Mucosa of gallbladder (tissue), 1 donor: ENCODE results near the gene RUNX1. TPM values are rescaled to one million over a fixed set of nuclear protein-coding genes. Genes with fewer than 3 reads are reported as not detected.

Experiments used
- DNase-seq: peaks from one replicate; pipeline ENCODE4 v3.0.0-alpha.2; 2020; ENCODE audit warnings: low spot score
- total RNA-seq: library from RNA; stranded (reverse); gene quantifications from one replicate; pipeline ENCODE4 v1.2.1, GENCODE V29; 2021
- donor health status: DM: no; HTN: no; CAD: no.

The RUNX1 gene
- total RNA-seq, 1 donor from 2014 or later: 35.1 TPM

DNA sequence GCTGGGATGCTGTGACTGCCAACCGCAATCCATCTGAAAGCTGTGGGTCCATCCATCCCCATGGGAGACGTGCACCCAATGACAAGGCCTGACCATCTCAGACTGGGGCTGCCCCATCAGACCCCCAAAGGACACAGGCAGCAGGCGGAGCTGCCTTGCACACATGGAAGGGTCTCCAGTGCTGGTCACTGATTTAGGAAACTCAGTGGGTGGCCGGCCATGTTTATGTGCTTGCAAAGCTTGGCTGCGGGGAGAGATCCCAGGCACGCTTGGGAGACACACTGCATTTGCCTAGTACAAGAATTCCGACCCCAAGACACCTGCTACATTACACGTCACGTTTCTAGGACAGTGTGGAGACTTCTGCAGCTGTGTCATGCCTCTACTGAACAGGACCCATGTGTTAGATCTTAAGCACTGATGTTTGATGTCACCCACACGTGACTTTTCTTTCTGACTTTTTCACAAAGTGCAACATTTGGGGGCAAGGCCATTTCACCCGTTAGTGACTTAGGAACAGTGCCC, 198.9 kb downstream of the RUNX1 start:
- DNase-seq: no peak

GRCh38 chr21:34846601-34847112, 202.4 kb downstream of the RUNX1 start:
- no peak for DNase-seq

- no peak for DNase-seq
Observed at GRCh38 chr21:34845521-34846451, 203.3 kb downstream of the RUNX1 start.

GRCh38 chr21:34844924-34845238, 204.2 kb downstream of the RUNX1 start:
- DNase-seq: no peak

DNA sequence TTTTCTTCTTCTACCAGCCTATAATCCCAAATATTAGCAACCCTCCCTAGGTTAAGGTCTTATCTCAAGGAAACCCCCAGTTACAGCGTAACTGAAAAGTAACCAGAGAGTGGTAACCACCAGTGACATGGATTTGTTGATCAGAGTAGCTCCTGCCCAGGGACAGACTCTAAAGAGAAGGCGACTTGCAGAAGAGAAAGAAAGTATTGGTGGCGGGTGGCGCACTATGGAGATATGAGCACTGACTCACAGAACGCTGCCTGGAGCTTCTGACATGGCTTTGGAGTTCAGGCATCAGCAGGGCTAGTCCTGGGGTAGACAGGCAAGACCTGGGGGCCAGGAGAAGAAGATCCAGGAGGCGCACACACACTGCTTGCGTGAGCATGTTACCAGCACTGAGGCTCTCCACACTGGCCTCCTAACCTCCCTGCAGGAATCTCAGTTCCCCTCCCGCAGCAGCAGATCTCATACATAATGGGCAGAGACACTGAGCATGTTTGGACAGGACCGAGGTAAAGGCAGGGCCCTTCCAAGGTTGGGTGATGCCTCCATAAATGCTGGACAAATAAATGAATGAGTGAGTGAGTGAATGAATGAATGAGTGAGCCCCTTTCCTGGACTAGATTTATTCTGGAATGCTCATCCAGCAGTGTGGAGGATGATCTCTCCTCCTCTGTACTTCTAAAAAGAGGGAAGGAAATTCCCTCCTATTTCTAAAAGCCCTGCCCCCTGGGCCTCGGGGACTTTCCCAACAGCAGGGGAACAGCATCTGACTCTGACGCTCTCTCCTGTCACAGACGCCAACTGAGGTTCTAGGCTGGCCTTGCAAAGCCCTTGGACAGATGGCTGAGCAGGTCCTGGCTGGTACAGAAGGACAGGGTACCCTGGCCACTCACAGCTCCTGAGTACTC, 204.8 kb downstream of the RUNX1 start:
- DNase-seq: peak; percentile 33

DNA sequence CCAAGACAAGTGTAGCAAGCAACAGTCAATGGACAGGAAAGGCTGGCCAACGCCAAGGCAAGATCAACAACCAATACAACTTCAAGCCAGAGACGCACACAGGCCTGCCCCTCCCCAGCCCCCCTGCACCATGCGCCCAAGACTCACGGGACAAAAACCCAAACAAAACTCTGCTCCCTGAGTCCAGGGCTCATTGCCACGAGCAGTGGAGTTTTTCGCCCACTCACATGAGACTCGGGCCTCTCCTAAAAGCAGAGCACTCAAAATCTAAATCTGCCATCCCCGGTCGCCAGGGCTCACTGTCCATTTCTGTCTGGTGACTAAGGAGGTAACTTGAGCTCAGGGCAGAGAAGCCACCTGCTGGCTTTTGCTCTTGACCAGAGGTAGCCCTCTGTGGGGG, 205.5 kb downstream of the RUNX1 start:
- DNase-seq: no peak

- DNase-seq: no peak
Observed at GRCh38 chr21:34841154-34841553, 207.9 kb downstream of the RUNX1 start.

GRCh38 chr21:34840693-34841092, 208.4 kb downstream of the RUNX1 start:
- no peak for DNase-seq

- DNase-seq: no peak
Observed at GRCh38 chr21:34838956-34839820, 209.9 kb downstream of the RUNX1 start.

DNA sequence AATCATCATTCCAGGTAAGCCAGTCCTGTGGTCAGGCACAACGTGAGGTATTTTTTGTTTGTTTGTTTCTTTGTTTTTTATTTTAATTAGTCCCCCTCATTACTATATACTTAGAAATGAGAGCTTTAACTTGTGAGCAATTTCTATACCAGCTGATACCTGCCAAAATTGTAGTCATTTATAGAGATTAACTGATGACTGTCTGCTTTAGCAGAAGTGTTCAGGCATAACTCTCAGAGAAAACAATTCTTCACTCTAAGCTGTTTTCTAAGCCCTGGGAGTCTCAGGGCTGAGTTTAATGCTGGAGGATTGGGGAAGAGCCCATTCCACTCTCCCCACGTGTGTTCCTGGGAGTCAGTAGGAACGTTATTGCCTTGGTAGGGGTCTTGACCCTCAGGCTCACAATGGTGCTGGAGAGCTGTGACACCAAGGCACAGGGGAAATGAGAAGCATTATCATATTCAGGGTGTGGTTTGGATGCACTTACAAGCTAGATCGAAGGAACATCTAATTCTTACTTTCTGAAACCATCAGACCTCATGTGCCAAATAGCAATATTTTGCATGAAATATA, 212.1 kb downstream of the RUNX1 start:
- no peak for DNase-seq

DNA sequence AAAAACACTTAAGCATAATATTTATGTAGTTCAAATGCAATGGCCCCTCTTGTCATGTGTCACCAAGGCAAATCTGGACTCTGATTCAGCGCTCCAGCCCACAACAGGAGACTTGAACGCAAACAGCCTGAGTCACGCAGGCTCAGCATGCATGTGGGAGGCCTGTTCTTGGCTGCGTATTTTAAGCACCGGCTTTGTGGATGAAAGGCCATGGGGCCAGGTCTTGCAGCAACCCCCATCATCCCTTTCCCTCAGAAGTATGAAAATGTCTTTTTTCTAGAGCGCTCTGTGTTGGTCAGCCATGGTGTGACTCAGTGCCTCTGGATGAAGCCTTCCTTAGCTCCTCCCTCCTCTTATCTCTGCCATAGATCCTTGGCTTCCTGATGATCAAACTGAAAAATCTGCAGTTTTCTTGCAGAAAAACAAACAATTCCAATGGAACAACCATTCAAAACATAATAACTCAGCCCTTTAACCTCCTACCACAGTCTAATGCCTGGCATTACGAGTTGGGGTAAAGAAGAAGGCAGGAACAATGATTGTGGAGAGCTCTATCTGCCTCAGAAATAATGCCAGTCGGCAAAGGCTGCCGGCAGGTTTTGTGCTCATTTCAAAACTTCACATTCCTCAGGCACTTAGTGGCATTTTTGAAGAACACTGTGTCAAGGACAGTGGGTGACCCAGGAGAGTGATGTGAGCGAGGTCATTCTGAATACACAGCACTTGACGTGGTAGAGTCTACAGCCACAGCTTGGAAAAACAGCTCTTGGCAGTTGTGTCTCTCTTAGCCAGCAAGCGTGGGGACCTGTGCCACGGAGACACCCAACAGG, 212.8 kb downstream of the RUNX1 start:
- peak; percentile 51 for DNase-seq

- peak; percentile 37 for DNase-seq
Observed at GRCh38 chr21:34835526-34835925, 213.6 kb downstream of the RUNX1 start.

DNA sequence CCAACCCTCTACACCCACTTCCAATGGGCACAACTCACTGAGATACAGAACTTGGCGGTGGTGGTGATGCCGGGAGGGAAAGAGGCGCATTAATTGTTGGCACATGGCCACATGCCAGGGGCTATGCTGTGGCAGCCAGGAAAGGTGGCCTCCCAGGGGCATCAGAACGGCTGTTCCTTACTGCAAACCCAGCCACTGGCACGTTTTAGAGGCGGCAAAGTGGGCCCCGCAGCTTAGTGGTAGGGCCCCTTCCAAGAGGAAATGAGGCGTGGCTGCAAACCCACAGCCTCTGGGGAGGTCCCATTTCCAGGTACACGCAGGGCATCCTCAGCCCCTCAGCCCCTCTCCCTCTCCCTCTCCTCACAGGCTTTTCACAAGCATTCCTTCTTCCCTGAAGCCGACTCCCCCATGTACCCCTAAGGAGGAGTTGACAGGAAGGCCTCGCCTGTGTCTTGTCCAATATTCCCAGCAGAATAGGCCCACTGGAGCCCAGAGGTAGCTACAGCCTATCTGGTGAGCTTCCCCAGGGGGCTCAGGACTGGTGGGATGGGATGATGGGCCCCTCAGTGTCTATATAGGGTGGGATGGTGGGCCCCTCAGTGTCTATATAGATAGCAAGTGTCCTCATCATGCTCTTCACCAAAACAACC, 214.1 kb downstream of the RUNX1 start:
- no peak for DNase-seq

DNA sequence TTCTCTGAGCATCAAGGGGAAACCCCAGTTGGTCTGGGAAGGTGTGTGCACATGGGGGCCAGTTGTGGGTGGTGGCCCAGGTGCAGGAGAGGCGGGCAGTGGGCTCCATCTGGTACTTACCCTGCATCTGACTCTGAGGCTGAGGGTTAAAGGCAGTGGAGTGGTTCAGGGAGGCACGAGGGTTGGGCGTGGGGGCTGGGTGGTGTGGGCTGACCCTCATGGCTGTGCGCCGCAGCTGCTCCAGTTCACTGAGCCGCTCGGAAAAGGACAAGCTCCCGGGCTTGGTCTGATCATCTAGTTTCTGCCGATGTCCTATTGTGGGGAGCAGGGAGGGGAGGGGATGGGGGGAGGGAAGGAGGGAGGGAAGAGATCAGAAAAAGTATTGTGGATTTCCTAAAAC, 214.8 kb downstream of the RUNX1 start:
- no peak for DNase-seq

DNA sequence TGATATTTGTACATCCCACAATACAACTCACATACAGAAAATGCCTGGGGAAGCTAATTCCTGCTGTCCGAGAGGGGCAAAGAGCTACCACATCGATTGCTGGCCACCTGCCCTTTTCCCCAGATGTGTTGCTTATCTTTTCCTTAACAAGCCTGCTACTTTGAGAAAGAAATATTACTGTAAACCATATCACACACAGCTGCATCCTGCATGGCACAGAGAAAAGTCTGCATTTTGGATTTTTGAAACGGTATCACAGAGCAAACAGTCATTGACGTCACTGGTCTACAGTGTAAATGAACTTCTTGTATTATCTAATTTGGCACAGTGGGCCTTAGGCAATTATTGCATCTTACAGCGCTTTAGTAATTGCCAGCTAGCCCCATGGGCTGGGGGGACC, 215.6 kb downstream of the RUNX1 start:
- no peak for DNase-seq

- DNase-seq: no peak
Observed at GRCh38 chr21:34830386-34831170, 218.5 kb downstream of the RUNX1 start.

GRCh38 chr21:34827445-34828235, 221.5 kb downstream of the RUNX1 start:
- no peak for DNase-seq

- DNase-seq: no peak
Observed at GRCh38 chr21:34826836-34827235, 222.3 kb downstream of the RUNX1 start.
